HAP-1 (cell line): ENCODE data around the gene CDS1.
"Not testable (repeated sequence)": the region's sequence is repeated elsewhere in the genome, so short reads cannot be mapped to it uniquely, and the experiment has no call there.

Experiments used
- DNase-seq, 2 experiments: peaks; one replicate each; pipeline ENCODE4 v3.0.0-alpha.2; 2016 to 2020; ENCODE audit warnings: low spot score in 2 of 2
- H3K27me3 ChIP-seq: fragments of 250-450 bp; sonication (Bioruptor Pico); 2 replicates; pipeline ENCODE4 v1.5.1; 2020; ENCODE audit warnings: low read depth, mild to moderate bottlenecking, moderate library complexity
- H3K36me3 ChIP-seq: fragments of 250-450 bp; sonication (Bioruptor Pico); replicated peaks from 2 replicates; pipeline ENCODE4 v1.5.1; 2020; ENCODE audit warnings: mild to moderate bottlenecking
- H3K4me1 ChIP-seq: fragments of 250-450 bp; sonication (Bioruptor Pico); 2 replicates; pipeline ENCODE4 v1.5.1; 2020; ENCODE audit warnings: mild to moderate bottlenecking
- H3K4me3 ChIP-seq: fragments of 250-450 bp; sonication (Bioruptor Pico); 2 replicates; pipeline ENCODE4 v1.5.1; 2020; ENCODE audit warnings: mild to moderate bottlenecking, moderate library complexity
- H3K9me3 ChIP-seq: fragments of 250-450 bp; sonication (Bioruptor Pico); 2 replicates; pipeline ENCODE4 v1.5.1; 2020; ENCODE audit warnings: mild to moderate bottlenecking, moderate library complexity
- in situ Hi-C: fragments of 300-500 bp; cut with MboI; formaldehyde crosslinking; loops from 3 replicates; pipeline ENCODE4 v1.14.3; 2020; ENCODE audit warnings: low sequenced_read_pairs, inconsistent platforms, mixed read lengths

CDS1 gene

GRCh38 chr4:84631573-84631972 is 48.6 kb downstream of the CDS1 start:
- H3K4me1 ChIP-seq: no peaks in the 10 kb centered on the region
- in situ Hi-C loops: no loop called here
- H3K36me3 ChIP-seq: no peaks in the 10 kb centered on the region; the same call in 1 of the 2 replicates
- H3K27me3 ChIP-seq: no peaks in the 10 kb centered on the region
- no peaks in the 10 kb centered on the region for H3K9me3 ChIP-seq
- H3K4me3 ChIP-seq: no peak overlapping the region
- no peak for DNase-seq

DNA sequence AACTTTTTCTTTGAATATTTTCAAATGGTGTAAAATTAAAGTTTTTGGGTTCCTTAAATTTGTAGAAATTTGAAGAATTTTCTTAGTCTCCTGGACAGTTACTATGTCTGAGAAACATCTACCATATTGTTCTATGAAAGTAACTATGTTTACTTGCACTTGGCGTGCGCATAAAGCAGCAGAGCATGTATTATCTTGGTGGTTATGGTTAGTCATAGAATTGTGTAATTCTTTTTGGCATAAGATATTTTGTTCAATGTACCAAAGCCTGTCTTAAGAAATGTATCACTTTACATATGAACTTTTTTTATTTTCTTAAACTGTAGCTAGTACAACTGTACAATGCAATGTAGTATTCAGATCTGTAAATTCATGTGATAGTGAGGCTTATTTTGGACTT is 49.2 kb downstream of the CDS1 start:
- in situ Hi-C loops: no loop called here
- DNase-seq: no peak
- H3K27me3 ChIP-seq: no peaks in the 10 kb centered on the region
- no peak overlapping the region for H3K4me3 ChIP-seq
- H3K4me1 ChIP-seq: no peaks in the 10 kb centered on the region
- no peaks in the 10 kb centered on the region for H3K9me3 ChIP-seq
- no peaks in the 10 kb centered on the region; the same call in 1 of the 2 replicates for H3K36me3 ChIP-seq

- H3K4me1 ChIP-seq: no peaks in the 10 kb centered on the region
- H3K9me3 ChIP-seq: no peaks in the 10 kb centered on the region
- no peak for DNase-seq
- no peaks in the 10 kb centered on the region for H3K27me3 ChIP-seq
- in situ Hi-C loops: no loop called here
- no peak overlapping the region for H3K4me3 ChIP-seq
- no peaks in the 10 kb centered on the region; the same call in 1 of the 2 replicates for H3K36me3 ChIP-seq
Measured at GRCh38 chr4:84634961-84635360, 52.0 kb downstream of the CDS1 start.

DNA sequence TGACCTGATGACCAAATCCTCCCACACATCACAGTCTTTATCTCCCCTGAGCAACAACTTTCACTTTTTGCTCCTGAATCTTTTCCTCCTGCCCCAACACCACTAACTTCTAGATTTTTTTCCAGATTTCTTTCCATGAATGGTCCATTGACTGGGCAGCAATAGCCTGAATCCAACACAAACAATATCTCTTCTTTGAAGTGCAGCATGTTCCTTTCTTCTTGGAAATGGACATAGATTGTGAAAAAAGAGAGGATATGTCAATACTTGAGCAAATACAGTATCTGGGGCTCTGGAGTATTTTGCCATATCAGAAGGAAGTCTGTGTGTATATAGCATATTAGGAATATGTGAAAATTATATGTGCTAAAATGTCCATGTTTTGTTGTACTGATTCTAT is 55.2 kb downstream of the CDS1 start:
- Histone ChIP-seq H3K9me3 (no peaks in the 10 kb centered on the region), H3K4me1 (no peaks in the 10 kb centered on the region), H3K36me3 (no peaks in the 10 kb centered on the region; the same call in 1 of the 2 replicates), H3K4me3 (no peak overlapping the region), H3K27me3 (no peaks in the 10 kb centered on the region)
- DNase-seq: no peak
- in situ Hi-C loops: no loop called here

- in situ Hi-C loops: no loop called here
- H3K4me1 ChIP-seq: no peaks in the 10 kb centered on the region
- H3K27me3 ChIP-seq: no peaks in the 10 kb centered on the region
- no peak overlapping the region for H3K4me3 ChIP-seq
- H3K9me3 ChIP-seq: no peaks in the 10 kb centered on the region
- DNase-seq: no peak
- H3K36me3 ChIP-seq: no peaks in the 10 kb centered on the region; the same call in 1 of the 2 replicates
Measured at GRCh38 chr4:84639145-84639544, 56.2 kb downstream of the CDS1 start.

- DNase-seq: no peak
- Histone ChIP-seq H3K27me3 (no peaks in the 10 kb centered on the region), H3K9me3 (no peaks in the 10 kb centered on the region), H3K36me3 (peaks cover 10% of the 10 kb centered on the region), H3K4me1 (no peaks in the 10 kb centered on the region; the same call in 1 of the 2 replicates), H3K4me3 (no peak overlapping the region)
- in situ Hi-C loops: no loop called here
Measured at GRCh38 chr4:84644087-84644486, 61.2 kb downstream of the CDS1 start.

DNA sequence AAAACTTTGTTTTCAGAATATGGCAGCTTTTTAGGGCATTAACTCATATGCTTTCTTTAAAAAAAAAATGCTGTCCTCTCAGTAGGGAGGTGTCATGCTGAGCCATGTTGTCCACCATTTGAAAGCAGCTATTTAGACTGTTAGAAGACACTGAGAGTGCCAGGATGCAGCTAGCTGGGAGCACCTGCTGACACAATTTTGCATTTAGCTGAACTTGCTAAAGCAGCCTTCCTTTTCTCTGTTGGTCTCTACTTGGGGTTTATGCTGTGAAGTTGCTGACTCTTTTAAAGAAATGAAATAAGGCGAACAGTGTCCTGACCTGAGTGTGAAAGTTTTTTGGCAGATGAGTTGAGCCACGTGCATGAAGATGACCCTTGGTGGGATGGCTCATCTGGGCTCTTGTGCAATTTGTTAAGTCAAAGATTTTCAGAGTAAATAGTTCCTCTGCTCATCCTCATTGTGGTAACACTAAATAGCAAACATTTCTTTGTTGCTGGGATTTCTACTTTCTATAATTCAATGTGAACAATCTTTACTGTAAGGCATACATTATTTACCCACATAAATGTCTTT is 64.5 kb downstream of the CDS1 start:
- in situ Hi-C loops: no loop called here
- H3K9me3 ChIP-seq: no peaks in the 10 kb centered on the region
- H3K4me1 ChIP-seq: no peaks in the 10 kb centered on the region; the same call in 1 of the 2 replicates
- H3K27me3 ChIP-seq: no peaks in the 10 kb centered on the region
- no peak for DNase-seq
- H3K4me3 ChIP-seq: no peak overlapping the region
- H3K36me3 ChIP-seq: peaks cover 10% of the 10 kb centered on the region

DNA sequence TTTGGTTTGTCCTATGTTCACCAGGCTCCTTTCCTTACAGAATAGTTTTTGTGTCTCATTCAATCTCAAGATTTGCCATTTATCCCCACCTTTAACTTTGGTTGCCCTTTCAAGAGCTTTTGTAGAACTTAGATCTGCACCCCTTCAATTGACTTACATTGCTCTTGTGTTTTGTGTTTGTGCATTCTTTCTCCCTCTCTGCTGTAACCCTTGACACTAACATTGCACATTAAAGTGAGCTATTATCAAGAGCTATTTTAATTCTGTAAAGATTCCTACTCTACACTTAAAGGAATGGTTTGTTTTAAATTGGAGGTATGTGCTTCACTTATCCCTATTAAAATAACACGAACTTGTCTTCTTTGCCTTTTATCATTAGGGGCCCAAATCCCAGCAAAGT is 65.3 kb downstream of the CDS1 start:
- Histone ChIP-seq H3K4me1 (no peaks in the 10 kb centered on the region; the same call in 1 of the 2 replicates), H3K9me3 (no peaks in the 10 kb centered on the region), H3K4me3 (no peak overlapping the region), H3K36me3 (peaks cover 10% of the 10 kb centered on the region), H3K27me3 (no peaks in the 10 kb centered on the region)
- DNase-seq: no peak
- in situ Hi-C loops: no loop called here

GRCh38 chr4:84648863-84649647 is 66.1 kb downstream of the CDS1 start:
- Histone ChIP-seq H3K4me1 (no peaks in the 10 kb centered on the region; the same call in 1 of the 2 replicates), H3K36me3 (peaks cover 10% of the 10 kb centered on the region), H3K27me3 (no peaks in the 10 kb centered on the region), H3K9me3 (no peaks in the 10 kb centered on the region), H3K4me3 (no peak overlapping the region)
- in situ Hi-C loops: no loop called here
- no peak for DNase-seq

DNA sequence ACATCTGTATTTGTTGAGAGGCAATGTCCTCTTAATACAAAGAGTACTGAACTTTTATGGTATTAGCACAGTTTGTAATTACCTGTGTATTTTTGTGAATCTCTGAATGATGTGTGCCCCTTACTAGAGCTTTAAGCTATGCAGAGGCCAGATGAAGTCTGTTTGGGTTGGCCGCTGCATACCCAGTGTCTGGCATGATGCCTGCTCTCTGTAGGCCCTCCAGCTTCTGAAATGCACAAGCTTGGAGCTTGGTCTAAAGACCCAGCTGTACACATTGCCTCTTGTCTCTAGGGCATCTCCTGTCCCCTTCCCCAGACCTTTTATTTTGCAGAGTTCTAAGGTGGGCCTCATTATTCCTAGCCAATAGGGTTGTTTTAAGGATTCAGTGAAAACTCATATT is 68.6 kb downstream of the CDS1 start:
- no peaks in the 10 kb centered on the region; the same call in 1 of the 2 replicates for H3K9me3 ChIP-seq
- no peak overlapping the region for H3K4me3 ChIP-seq
- peaks cover 10% of the 10 kb centered on the region for H3K36me3 ChIP-seq
- H3K27me3 ChIP-seq: no peaks in the 10 kb centered on the region
- H3K4me1 ChIP-seq: no peaks in the 10 kb centered on the region; the same call in 1 of the 2 replicates
- DNase-seq: no peak
- in situ Hi-C loops: no loop called here

GRCh38 chr4:84652478-84652877 is 69.6 kb downstream of the CDS1 start:
- H3K9me3 ChIP-seq: no peaks in the 10 kb centered on the region; the same call in 1 of the 2 replicates
- H3K27me3 ChIP-seq: no peaks in the 10 kb centered on the region
- peaks cover 10% of the 10 kb centered on the region for H3K36me3 ChIP-seq
- H3K4me1 ChIP-seq: no peaks in the 10 kb centered on the region; the same call in 1 of the 2 replicates
- no peak overlapping the region for H3K4me3 ChIP-seq
- no peak for DNase-seq
- in situ Hi-C loops: no loop called here

DNA sequence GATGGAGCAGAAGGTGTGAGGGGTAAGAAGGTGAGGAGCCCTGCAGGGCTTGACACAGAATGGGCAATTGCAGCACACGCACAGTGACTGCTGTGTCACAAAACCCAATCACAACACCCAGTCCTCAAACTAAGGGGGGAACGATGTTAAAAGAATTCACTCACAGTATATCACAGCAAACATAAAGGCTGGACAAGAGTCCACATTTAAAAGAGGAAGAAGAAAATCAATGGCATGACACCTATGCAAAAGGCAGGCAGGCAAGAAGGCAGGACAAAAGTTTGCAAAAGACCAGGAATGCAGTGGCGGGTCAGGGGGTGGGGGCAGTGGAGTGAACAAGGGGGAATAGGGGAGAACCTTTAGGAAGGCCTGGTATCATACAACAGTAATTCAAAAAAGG is 77.7 kb downstream of the CDS1 start:
- H3K4me1 ChIP-seq: no peaks in the 10 kb centered on the region
- no peak overlapping the region for H3K4me3 ChIP-seq
- no peak for DNase-seq
- no peaks in the 10 kb centered on the region for H3K27me3 ChIP-seq
- H3K36me3 ChIP-seq: no peaks in the 10 kb centered on the region
- peaks cover 9% of the 10 kb centered on the region; the same call in 1 of the 2 replicates for H3K9me3 ChIP-seq
- in situ Hi-C loops: no loop called here

- Histone ChIP-seq H3K27me3 (no peaks in the 10 kb centered on the region), H3K9me3 (peaks cover 9% of the 10 kb centered on the region; the same call in 1 of the 2 replicates), H3K4me3 (no peak overlapping the region), H3K4me1 (no peaks in the 10 kb centered on the region), H3K36me3 (no peaks in the 10 kb centered on the region)
- no peak for DNase-seq
- in situ Hi-C loops: no loop called here
Measured at GRCh38 chr4:84661191-84661939, 78.4 kb downstream of the CDS1 start.

- H3K27me3 ChIP-seq, in situ Hi-C loops, H3K4me3 ChIP-seq, H3K4me1 ChIP-seq, H3K9me3 ChIP-seq, DNase-seq, H3K36me3 ChIP-seq: not testable (repeated sequence)
Measured at GRCh38 chr4:84664767-84665166, 81.8 kb downstream of the CDS1 start.
